Measurements from ENCODE around the gene PKIG.

DNA sequence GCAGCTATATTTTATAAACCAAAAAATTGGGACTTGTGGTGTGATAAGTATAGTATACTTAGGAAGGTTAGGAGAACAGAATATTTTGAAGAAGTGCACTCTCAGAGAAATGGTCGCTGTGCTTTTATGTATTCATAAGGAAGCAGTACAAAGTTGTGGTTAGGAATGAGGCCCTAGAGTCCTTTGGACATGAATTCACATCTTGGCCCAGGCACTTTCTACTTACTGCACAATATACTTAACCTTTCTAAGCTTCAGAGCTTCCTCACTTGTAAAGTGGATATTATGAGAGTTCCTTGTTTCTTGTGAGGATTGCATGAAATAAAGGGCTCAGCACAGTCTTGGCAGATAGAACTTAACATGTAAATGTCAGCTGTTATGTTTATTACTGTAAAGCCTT is 39.5 kb upstream of the PKIG start:
- TF ChIP-seq POLR2A (IDR thresholded peaks at IDR 0.05; ENCODE audit: low read length), result no peak
- no peak for TF ChIP-seq GATA1 (IDR thresholded peaks at IDR 0.05; ENCODE audit: low read depth, low read length)

All from erythroblast (primary cell).